HG02610 (cell line): ENCODE measurements around the gene WWOX.

Experiments used
- ATAC-seq: cut with Tn5 transposase; IDR thresholded peaks from one replicate; pipeline ENCODE4 v1.9.1; 2021; ENCODE audit warnings: mild to moderate bottlenecking, moderate library complexity; ENCODE audit not compliant: unreplicated experiment

The WWOX gene

GRCh38 chr16:78743556-78743955, 644.1 kb downstream of the WWOX start:
- ATAC-seq: no peak

GRCh38 chr16:78744099-78744498, 644.6 kb downstream of the WWOX start:
- no peak for ATAC-seq

DNA sequence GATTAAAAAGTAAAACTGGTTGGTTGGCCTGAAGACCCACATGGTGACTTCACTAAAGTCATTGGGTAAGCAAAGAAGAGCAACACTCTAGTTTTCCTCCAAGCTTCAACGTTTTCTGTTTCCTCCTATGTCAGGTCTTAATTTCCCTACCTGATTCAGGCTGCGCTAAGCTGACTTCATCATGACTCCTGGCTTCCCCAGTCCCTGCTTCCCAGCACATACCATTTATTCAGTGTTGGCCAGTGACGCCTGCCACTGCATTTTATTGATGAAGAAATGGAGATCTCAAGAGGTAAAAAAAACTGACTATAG, 645.3 kb downstream of the WWOX start:
- no peak for ATAC-seq

GRCh38 chr16:78745108-78746019, 645.9 kb downstream of the WWOX start:
- ATAC-seq: no peak

- no peak for ATAC-seq
These were observed 647.3 kb downstream of the WWOX start for GRCh38 chr16:78746718-78747117.

- no peak for ATAC-seq
These were observed 648.9 kb downstream of the WWOX start for GRCh38 chr16:78748220-78748929.

DNA sequence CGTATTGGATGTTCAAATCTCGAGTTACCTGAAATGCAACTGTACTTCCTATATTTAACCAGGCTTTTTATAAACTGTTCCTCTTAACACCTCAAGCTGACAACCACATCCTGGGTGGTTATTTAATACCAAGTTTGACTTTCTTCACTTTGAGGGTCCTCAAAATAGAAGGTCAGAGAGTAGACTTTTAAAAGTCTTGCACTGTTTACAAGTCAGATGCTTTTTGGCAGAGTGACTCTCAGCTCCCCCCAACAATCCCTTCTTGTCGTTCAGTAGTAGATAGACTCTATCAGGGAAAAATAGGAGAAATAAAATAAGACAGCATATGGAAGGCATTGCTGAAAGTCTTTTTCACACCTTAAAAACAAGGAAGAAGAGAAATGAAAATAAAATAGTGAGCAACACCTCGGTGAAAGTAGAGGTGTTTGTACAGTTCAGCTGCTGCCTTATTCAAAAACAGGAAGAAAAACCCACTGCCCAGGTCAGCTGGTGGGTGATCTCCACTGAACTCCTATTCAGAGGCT, 650.4 kb downstream of the WWOX start:
- ATAC-seq: peak; percentile 67

DNA sequence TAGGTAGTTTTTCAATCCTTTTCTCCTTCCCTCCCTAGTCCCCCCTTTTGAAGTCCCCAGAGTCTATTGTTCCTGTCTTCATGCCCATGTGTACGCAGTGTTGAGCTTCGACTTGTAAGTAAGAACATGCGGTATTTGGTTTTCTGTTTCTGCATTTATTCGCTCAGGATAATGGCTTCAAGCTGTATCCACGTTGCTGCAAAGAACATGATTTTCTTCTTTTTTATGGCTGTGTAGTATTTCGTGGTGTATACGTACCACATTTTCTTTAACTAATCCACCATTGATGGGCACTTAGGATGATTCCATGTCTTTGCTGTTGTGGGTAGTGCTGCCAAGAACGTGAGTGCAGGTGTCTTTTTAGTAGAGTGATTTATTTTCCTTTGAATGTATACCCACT, 651.2 kb downstream of the WWOX start:
- no peak for ATAC-seq

DNA sequence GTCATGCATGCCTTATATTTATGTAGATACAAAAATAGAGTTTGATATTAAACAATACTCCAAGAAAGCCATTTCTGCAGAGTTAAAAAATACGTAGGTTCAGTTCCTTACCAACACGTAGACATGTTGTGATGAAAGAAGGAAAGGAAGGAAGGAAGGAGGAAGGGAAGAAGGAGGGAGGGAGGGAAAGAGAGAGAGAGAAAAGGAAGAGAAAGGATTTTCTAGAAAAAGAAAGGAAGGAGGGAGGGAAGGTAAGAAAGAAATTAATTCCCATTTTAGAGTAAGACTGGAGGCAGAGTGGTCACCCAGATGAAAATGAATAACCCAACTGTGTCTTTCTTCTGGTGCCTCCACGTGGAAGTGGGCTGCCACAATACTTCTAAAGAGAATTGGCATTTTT, 652.1 kb downstream of the WWOX start:
- no peak for ATAC-seq

- no peak for ATAC-seq
These were observed 655.3 kb downstream of the WWOX start for GRCh38 chr16:78754713-78755112.

- ATAC-seq: no peak
These were observed 656.6 kb downstream of the WWOX start for GRCh38 chr16:78755751-78756661.

DNA sequence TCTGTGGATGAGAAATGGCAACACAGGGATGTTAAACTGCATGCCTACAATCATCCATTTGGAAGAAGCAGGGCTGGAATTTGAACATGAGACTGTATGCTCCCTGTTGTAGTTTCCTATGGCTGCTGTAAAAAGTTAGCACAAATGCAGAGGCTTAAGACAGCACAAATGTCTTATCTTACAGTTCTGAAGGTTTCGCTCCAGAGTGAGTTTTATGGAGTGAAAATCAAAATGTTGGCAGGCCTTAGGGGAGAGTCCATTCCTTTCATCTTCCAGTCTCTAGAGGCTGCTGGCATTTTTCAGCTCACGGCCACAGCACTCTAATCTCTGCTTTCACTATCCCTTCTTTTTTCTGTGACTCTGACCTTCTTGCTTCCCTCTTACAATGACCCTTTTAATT, 660.1 kb downstream of the WWOX start:
- no peak for ATAC-seq

- no peak for ATAC-seq
These were observed 661.2 kb downstream of the WWOX start for GRCh38 chr16:78760611-78761010.

DNA sequence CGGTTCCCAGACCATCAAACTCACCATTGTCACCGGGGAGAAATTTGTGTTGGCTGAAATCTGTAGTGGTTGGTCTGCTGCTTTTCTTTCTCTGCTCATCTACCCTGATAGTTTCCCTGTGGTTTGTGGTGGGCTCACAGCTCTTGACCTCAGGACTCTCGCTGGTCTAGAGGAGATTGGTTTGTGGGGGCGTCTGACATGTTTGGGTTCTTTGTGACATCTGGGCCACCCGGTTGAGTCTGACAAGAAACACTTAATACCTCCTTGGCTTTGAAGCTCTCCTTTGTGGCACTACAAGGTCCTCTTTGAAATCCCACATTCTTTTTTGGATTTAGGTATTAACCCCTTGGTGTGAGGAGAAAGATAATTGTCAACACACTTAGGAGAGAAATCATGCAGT, 662.0 kb downstream of the WWOX start:
- peak; percentile 87 for ATAC-seq

GRCh38 chr16:78762222-78762621, 662.8 kb downstream of the WWOX start:
- ATAC-seq: peak; percentile 54

GRCh38 chr16:78763821-78764440, 664.5 kb downstream of the WWOX start:
- ATAC-seq: no peak

- no peak for ATAC-seq
These were observed 665.0 kb downstream of the WWOX start for GRCh38 chr16:78764478-78764877.

DNA sequence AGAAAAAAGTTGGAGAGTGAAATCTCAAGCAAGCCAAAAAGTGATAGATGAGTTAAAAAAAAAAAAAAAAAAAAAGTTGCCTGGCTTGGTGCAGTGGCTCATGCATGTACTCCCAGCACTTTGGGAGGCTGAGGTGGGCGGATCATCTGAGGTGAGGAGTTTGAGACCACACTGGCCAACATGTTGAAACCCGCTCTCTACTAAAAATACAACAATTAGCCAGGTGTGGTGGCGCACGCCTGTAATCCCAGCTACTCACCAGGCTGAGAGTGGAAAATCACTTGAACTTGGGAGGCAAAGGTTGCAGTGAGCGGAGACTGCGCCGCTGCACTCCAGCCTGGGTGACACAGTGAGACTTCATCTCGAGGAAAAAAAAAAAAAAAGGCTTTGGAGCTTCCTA, 668.8 kb downstream of the WWOX start:
- no peak for ATAC-seq

- no peak for ATAC-seq
These were observed 669.3 kb downstream of the WWOX start for GRCh38 chr16:78768718-78769117.

DNA sequence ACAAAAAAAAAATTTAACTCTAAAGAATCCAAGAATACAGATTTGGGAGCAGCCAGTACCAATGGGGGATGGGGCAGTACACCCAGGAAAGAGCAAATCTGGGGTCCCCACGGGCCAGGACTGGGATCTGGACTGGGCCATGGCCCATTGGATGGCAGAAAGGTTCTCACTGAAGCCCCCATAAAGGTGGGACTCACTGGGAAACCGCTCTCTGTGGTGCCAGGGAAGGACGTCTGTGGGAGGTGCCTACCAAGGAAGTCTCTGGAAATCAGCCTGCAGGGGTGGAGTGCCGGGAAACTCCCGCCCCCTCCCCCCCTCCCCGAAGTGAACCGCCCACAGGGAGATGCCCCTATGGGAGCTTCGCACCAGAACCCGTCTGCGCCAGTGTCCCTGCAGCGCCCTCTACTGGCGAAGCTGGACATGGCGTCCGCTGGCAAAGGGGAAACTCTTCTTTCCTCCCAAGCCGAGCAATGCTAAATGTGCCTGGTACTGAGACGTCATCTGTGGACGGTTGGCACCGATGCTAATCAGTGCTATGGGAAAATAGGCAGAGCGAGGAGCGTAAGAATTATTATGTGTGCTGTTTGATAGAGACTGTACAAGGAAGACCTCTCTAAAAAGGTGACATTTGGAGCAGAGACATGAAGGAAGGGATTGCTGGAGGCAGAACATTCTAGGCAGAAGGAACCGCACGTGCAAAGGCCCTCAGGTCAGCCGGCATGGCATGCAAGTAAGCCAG, 671.1 kb downstream of the WWOX start:
- peak; percentile 56 for ATAC-seq
